ENCODE data around the gene NDUFB11. TPM values are rescaled to one million over a fixed set of nuclear protein-coding genes. Genes with fewer than 3 reads are reported as not detected.
"Not testable (repeated sequence)": the region's sequence is repeated elsewhere in the genome, so short reads cannot be mapped to it uniquely, and the experiment has no call there.

Gene NDUFB11
- total RNA-seq, 4 donors from 2014 or later: 64.3 to 91.1 (median 71.4) TPM

DNA sequence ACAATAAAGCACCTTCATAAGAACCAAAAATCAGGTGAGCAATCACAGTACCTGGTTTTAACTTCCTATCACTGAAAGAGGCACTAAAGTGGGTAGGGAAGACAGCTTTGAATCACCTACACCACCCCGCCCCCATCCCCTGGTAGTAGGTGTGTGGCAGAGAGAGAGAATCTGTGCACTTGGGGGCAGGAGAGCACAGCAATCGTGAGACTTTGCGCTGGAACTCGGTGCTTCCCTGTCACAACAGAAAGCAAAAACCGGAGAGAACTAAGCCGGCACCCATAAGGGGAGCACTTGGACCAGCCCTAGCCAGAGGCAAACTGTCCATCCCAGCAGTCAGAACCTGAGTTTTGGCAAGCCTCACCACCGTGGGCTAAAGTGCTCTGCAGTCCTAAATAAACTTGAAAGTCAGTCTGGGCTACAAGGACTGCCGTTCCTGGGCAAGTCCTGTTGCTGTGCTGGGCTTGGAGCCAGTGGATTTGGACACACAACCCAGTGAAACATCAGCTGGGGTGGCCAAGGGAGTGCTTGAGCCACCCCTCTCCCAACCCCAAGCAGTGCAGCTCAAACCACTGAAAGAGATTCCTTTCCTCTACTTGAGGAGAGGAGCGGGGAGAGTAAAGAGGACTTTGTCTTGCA lies 32.1 kb downstream of the NDUFB11 start:
- no peak for DNase-seq
- no peak for TF ChIP-seq POLR2AphosphoS5 (IDR thresholded peaks at IDR 0.05)
- in situ Hi-C loops (cut with MboI; ENCODE audit: low pct_ligation_motif_present in 1 of 4, low pct_unique_long_range_greater_than_20kb in 1 of 4, low sequenced_read_pairs in 3 of 4): no loop called here
- Histone ChIP-seq H3K9me3 (no peaks in the 10 kb centered on the region), H3K4me3 (no peak overlapping the region), H3K36me3 (no peaks in the 10 kb centered on the region), H3K27ac (no peak overlapping the region), H3K27me3 (no peaks in the 10 kb centered on the region), H3K4me1 (no peaks in the 10 kb centered on the region)
- WGBS, 2 donors (ENCODE audit: low coverage in 1 of 2): 64% methylated on average over 9 of the region's 9 CpGs; no CpG with 5 or more reads in 1 of the 2 donors
- intact Hi-C loops (cut with DNase I; ENCODE audit: low total_unique reads): no loop called here

DNA sequence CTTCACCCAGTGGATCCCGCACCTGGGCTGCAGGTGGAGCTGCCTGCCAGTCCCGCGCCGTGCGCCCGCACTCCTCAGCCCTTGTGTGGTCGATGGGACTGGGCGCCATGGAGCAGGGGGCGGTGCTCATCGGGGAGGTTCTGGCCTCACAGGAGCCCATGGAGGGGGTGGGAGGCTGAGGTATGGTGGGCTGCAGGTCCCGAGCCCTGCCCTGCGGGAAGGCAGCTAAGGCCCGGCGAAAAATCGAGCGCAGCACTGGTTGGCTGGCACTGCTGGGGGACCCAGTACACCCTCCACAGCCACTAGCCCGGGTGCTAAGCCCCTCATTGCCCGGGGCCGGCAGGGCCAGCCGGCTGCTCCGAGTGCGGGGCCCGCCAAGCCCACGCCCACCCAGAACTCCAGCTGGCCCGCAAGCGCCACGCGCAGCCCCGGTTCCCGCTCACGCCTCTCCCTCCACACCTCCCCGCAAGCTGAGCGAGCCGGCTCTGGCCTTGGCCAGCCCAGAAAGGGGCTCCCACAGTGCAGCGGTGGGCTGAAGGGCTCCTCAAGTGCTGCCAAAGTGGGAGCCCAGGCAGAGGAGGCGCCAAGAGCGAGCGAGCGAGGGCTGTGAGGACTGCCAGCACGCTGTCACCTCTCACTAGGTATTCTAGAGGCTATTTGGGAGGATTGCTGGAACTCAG lies 33.4 kb downstream of the NDUFB11 start:
- DNase-seq; H3K9me3 ChIP-seq; H3K4me1 ChIP-seq; H3K27me3 ChIP-seq; H3K36me3 ChIP-seq; H3K27ac ChIP-seq; intact Hi-C loops (cut with DNase I; ENCODE audit: low total_unique reads); H3K4me3 ChIP-seq; in situ Hi-C loops (cut with MboI; ENCODE audit: low pct_ligation_motif_present in 1 of 4, low pct_unique_long_range_greater_than_20kb in 1 of 4, low sequenced_read_pairs in 3 of 4): not testable (repeated sequence)
- WGBS, 2 donors (ENCODE audit: low coverage in 1 of 2): 98% methylated on average over 26 of the region's 40 CpGs; no CpG with 5 or more reads in 1 of the 2 donors

- Histone ChIP-seq H3K9me3 (no peaks in the 10 kb centered on the region), H3K27me3 (no peaks in the 10 kb centered on the region), H3K4me1 (no peaks in the 10 kb centered on the region), H3K36me3 (no peaks in the 10 kb centered on the region), H3K4me3 (no peak overlapping the region), H3K27ac (no peak overlapping the region)
- intact Hi-C loops (cut with DNase I; ENCODE audit: low total_unique reads) (no loop called here), in situ Hi-C loops (cut with MboI; ENCODE audit: low pct_ligation_motif_present in 1 of 4, low pct_unique_long_range_greater_than_20kb in 1 of 4, low sequenced_read_pairs in 3 of 4) (no loop called here)
- WGBS, 2 donors (ENCODE audit: low coverage in 1 of 2): 66% methylated on average over 4 of the region's 4 CpGs; no CpG with 5 or more reads in 1 of the 2 donors
- no peak for DNase-seq
- TF ChIP-seq POLR2AphosphoS5 (IDR thresholded peaks at IDR 0.05) (no peak), POLR2A (IDR thresholded peaks at IDR 0.05) (no peak), CTCF (IDR thresholded peaks at IDR 0.05) (no peak), EP300 (IDR thresholded peaks at IDR 0.05; ENCODE audit: low read depth) (no peak)
Measured at GRCh38 chrX:47101206-47101605, 43.3 kb downstream of the NDUFB11 start.

DNA sequence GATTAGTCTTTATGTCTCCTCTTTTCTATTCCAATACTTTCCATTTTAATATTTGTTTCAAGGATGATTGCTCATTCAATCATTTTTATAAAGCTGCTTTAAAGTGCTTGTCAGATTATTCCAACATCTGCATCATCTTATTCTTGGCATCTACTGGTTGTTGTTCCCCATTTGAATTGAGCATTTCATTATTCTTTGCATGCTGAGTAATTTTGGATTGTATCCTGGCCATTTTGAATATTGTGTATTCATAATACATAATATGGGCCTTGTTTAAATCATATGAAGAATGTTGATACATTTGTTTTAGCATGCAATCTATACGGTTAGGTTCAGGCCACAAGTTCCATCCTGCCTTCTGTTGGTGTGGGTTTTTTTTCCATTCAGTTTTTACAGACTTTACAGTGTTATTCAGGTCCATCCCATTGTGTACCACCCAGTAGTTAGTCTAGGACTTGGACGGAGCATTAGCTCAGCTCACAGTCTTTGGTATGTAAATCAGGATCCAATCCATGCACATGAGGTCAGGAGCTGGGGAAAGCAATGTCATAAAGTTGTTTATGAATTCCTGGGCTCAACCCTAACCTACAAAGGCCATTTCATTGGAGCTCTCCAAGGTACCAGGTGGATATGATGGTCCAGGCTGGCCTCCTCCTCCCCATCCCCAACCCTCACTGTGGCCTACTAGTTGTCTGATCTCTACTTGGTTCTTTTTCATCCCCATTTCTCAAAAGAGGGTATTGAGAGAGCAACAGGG lies 46.0 kb downstream of the NDUFB11 start:
- no peak for TF ChIP-seq CTCF (IDR thresholded peaks at IDR 0.05)
- no peak for TF ChIP-seq POLR2AphosphoS5 (IDR thresholded peaks at IDR 0.05)
- TF ChIP-seq EP300 (IDR thresholded peaks at IDR 0.05; ENCODE audit: low read depth): no peak
- TF ChIP-seq POLR2A (IDR thresholded peaks at IDR 0.05): no peak
- Histone ChIP-seq H3K4me1 (no peaks in the 10 kb centered on the region), H3K4me3 (no peak overlapping the region), H3K27me3 (no peaks in the 10 kb centered on the region), H3K27ac (no peak overlapping the region), H3K36me3 (no peaks in the 10 kb centered on the region), H3K9me3 (no peaks in the 10 kb centered on the region)
- 73% methylated on average over 2 of the region's 2 CpGs; no CpG with 5 or more reads in 1 of the 2 donors for WGBS, 2 donors (ENCODE audit: low coverage in 1 of 2)
- no peak for DNase-seq
- intact Hi-C loops (cut with DNase I; ENCODE audit: low total_unique reads): no loop called here
- in situ Hi-C loops (cut with MboI; ENCODE audit: low pct_ligation_motif_present in 1 of 4, low pct_unique_long_range_greater_than_20kb in 1 of 4, low sequenced_read_pairs in 3 of 4): no loop called here

- WGBS, 2 donors (ENCODE audit: low coverage in 1 of 2): 76% methylated on average over 4 of the region's 4 CpGs; no CpG with 5 or more reads in 1 of the 2 donors
- in situ Hi-C loops (cut with MboI; ENCODE audit: low pct_ligation_motif_present in 1 of 4, low pct_unique_long_range_greater_than_20kb in 1 of 4, low sequenced_read_pairs in 3 of 4) (no loop called here), intact Hi-C loops (cut with DNase I; ENCODE audit: low total_unique reads) (no loop called here)
- no peak overlapping the region for H3K27ac ChIP-seq
- H3K27me3 ChIP-seq: no peaks in the 10 kb centered on the region
- no peaks in the 10 kb centered on the region for H3K4me1 ChIP-seq
- DNase-seq: no peak
- no peaks in the 10 kb centered on the region for H3K36me3 ChIP-seq
- no peak overlapping the region for H3K4me3 ChIP-seq
- TF ChIP-seq POLR2A (IDR thresholded peaks at IDR 0.05) (no peak), CTCF (IDR thresholded peaks at IDR 0.05) (no peak), POLR2AphosphoS5 (IDR thresholded peaks at IDR 0.05) (no peak), EP300 (IDR thresholded peaks at IDR 0.05; ENCODE audit: low read depth) (no peak)
- no peaks in the 10 kb centered on the region for H3K9me3 ChIP-seq
Measured at GRCh38 chrX:47097018-47097417, 47.5 kb downstream of the NDUFB11 start.

Data from transverse colon (tissue), 4 donors.